ENCODE measurements around the gene RAB11FIP4. TPM values are rescaled to one million over a fixed set of nuclear protein-coding genes. Genes with fewer than 3 reads are reported as not detected.

The RAB11FIP4 gene
- total RNA-seq, 4 donors from 2014 or later, result 0.47 to 14.1 (median 1.9) TPM

GRCh38 chr17:31393749-31394146 is 2.3 kb downstream of the RAB11FIP4 start:
- TF ChIP-seq EP300 (IDR thresholded peaks at IDR 0.05) (no peak), POLR2AphosphoS5 (IDR thresholded peaks at IDR 0.05) (no peak), POLR2A (IDR thresholded peaks at IDR 0.05) (no peak), CTCF (IDR thresholded peaks at IDR 0.05) (no peak)
- Histone ChIP-seq H3K36me3 (no peaks in the 10 kb centered on the region), H3K4me3 (no peak overlapping the region), H3K27ac (no peak overlapping the region), H3K27me3 (peaks cover 82% of the 10 kb centered on the region), H3K4me1 (peaks cover 0 to 31% (median 5%) of the 10 kb centered on the region in 3 donors), H3K9me3 (no peaks in the 10 kb centered on the region)
- no peak for ATAC-seq
- WGBS, 2 donors (ENCODE audit: low coverage in 1 of 2), result 68% methylated on average over 5 of the region's 7 CpGs; no CpG with 5 or more reads in 1 of the 2 donors

DNA sequence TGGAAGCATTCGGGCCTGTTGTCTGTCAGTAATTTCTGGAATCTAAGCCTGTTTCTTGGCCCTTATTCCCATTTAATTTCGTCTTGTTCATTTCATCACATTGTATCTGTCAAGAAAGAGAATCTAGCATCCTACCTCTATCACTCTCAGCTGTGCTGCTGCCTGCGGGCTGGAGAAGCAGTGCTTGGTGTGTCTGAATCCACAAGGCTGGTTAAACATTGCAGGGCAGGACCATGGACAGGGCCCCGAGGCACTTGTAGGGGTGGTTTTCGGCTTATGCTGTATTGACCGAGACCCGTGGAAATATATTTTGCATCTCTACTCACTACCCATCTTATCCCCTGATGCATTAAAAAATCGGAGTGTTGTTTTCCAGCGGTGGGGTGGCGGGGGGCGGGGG is 3.1 kb downstream of the RAB11FIP4 start:
- ATAC-seq, result no peak
- TF ChIP-seq POLR2AphosphoS5 (IDR thresholded peaks at IDR 0.05) (no peak), EP300 (IDR thresholded peaks at IDR 0.05) (no peak), POLR2A (IDR thresholded peaks at IDR 0.05) (no peak), CTCF (IDR thresholded peaks at IDR 0.05) (no peak)
- H3K4me1 ChIP-seq, result peaks cover 0 to 29% (median 5%) of the 10 kb centered on the region in 3 donors
- 8% methylated on average over 10 of the region's 11 CpGs; no CpG with 5 or more reads in 1 of the 2 donors for WGBS, 2 donors (ENCODE audit: low coverage in 1 of 2)
- H3K27me3 ChIP-seq, result peaks cover 74% of the 10 kb centered on the region
- no peaks in the 10 kb centered on the region for H3K9me3 ChIP-seq
- H3K36me3 ChIP-seq, result no peaks in the 10 kb centered on the region
- no peak overlapping the region for H3K27ac ChIP-seq
- H3K4me3 ChIP-seq, result no peak overlapping the region

GRCh38 chr17:31397256-31397939 is 5.9 kb downstream of the RAB11FIP4 start:
- no peaks in the 10 kb centered on the region for H3K36me3 ChIP-seq
- no peak for TF ChIP-seq POLR2A (IDR thresholded peaks at IDR 0.05)
- no peak for TF ChIP-seq EP300 (IDR thresholded peaks at IDR 0.05)
- no peak for TF ChIP-seq CTCF (IDR thresholded peaks at IDR 0.05)
- no peak for TF ChIP-seq POLR2AphosphoS5 (IDR thresholded peaks at IDR 0.05)
- H3K4me3 ChIP-seq, result no peak overlapping the region
- H3K9me3 ChIP-seq, result no peaks in the 10 kb centered on the region
- WGBS, 2 donors (ENCODE audit: low coverage in 1 of 2), result 70 to 74% methylated on average over 2 to 7 of the region's 8 CpGs
- H3K27me3 ChIP-seq, result peaks cover 60% of the 10 kb centered on the region
- H3K27ac ChIP-seq, result no peak overlapping the region
- ATAC-seq, result no peak
- peaks cover 0 to 6% (median 0%) of the 10 kb centered on the region in 3 donors for H3K4me1 ChIP-seq

- H3K4me3 ChIP-seq, result no peak overlapping the region
- no peak for ATAC-seq
- no peak overlapping the region for H3K27ac ChIP-seq
- no peak for TF ChIP-seq POLR2A (IDR thresholded peaks at IDR 0.05)
- no peak for TF ChIP-seq POLR2AphosphoS5 (IDR thresholded peaks at IDR 0.05)
- no peak for TF ChIP-seq CTCF (IDR thresholded peaks at IDR 0.05)
- no peak for TF ChIP-seq EP300 (IDR thresholded peaks at IDR 0.05)
- no peaks in the 10 kb centered on the region for H3K4me1 ChIP-seq
- peaks cover 47% of the 10 kb centered on the region for H3K27me3 ChIP-seq
- 72 to 79% methylated on average over 2 to 5 of the region's 21 CpGs for WGBS, 2 donors (ENCODE audit: low coverage in 1 of 2)
- no peaks in the 10 kb centered on the region for H3K9me3 ChIP-seq
- no peaks in the 10 kb centered on the region for H3K36me3 ChIP-seq
Observed at GRCh38 chr17:31398381-31399311, 7.2 kb downstream of the RAB11FIP4 start.

Data from gastroesophageal sphincter (tissue), 4 donors.